Measurements from ENCODE around the gene VPS39.

- TF ChIP-seq CTCF (IDR thresholded peaks at IDR 0.05) (no peak), POLR2A (IDR thresholded peaks at IDR 0.05) (no peak)
These were observed 64.7 kb downstream of the VPS39 start for GRCh38 chr15:42143356-42143755.

Measured in ovary (tissue), 3 donors.